Measurements from ENCODE around the gene LDB2. TPM values are rescaled to one million over a fixed set of nuclear protein-coding genes. Genes with fewer than 3 reads are reported as not detected.

The LDB2 gene
- total RNA-seq, 3 donors from 2014 or later = 4.7 to 19.9 (median 9.3) TPM

DNA sequence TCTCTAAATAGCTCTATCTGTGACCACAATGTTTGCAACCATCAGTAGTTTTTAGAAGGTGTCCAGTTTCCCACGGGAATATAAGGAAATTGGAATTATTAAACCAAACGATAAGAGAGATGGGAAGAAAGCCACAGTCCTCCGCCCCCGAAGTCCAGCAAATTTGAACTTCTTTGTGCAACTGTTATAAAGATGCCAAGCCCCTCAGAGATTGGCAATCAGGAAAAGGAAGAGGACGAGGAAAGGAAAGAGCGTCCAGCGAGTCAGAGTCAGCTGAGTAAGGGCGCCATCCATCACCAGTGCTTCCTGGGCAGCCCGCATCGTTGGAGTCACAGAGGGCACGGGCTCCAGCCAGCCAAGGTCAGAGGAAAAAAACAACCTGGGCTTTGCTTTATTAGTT is 35.7 kb downstream of the LDB2 start:
- no peak for DNase-seq
- no peak for ATAC-seq
- no peaks in the 10 kb centered on the region for H3K4me1 ChIP-seq (ENCODE audit: low read depth)
- no peak overlapping the region for H3K4me3 ChIP-seq
- H3K9me3 ChIP-seq = no peaks in the 10 kb centered on the region
- TF ChIP-seq, protein P1, sequence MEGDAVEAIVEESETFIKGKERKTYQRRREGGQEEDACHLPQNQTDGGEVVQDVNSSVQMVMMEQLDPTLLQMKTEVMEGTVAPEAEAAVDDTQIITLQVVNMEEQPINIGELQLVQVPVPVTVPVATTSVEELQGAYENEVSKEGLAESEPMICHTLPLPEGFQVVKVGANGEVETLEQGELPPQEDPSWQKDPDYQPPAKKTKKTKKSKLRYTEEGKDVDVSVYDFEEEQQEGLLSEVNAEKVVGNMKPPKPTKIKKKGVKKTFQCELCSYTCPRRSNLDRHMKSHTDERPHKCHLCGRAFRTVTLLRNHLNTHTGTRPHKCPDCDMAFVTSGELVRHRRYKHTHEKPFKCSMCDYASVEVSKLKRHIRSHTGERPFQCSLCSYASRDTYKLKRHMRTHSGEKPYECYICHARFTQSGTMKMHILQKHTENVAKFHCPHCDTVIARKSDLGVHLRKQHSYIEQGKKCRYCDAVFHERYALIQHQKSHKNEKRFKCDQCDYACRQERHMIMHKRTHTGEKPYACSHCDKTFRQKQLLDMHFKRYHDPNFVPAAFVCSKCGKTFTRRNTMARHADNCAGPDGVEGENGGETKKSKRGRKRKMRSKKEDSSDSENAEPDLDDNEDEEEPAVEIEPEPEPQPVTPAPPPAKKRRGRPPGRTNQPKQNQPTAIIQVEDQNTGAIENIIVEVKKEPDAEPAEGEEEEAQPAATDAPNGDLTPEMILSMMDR (IDR thresholded peaks at IDR 0.05) = no peak
- intact Hi-C loops (cut with DNase I, micrococcal nuclease) = no loop called here
- no peaks in the 10 kb centered on the region for H3K36me3 ChIP-seq (ENCODE audit: low read depth)

- no peaks in the 10 kb centered on the region for H3K9me3 ChIP-seq
- H3K4me1 ChIP-seq (ENCODE audit: low read depth) = no peaks in the 10 kb centered on the region
- intact Hi-C loops (cut with DNase I, micrococcal nuclease) = no loop called here
- DNase-seq (no peak), ATAC-seq (no peak)
- TF ChIP-seq, protein P1 (IDR thresholded peaks at IDR 0.05) = no peak
- no peaks in the 10 kb centered on the region for H3K36me3 ChIP-seq (ENCODE audit: low read depth)
- no peak overlapping the region for H3K4me3 ChIP-seq
These were observed 37.9 kb downstream of the LDB2 start for GRCh38 chr4:16860516-16860915.

- Histone ChIP-seq H3K36me3 (ENCODE audit: low read depth) (no peaks in the 10 kb centered on the region), H3K4me1 (ENCODE audit: low read depth) (no peaks in the 10 kb centered on the region), H3K4me3 (no peak overlapping the region), H3K9me3 (no peaks in the 10 kb centered on the region)
- ATAC-seq (no peak), DNase-seq (no peak)
- TF ChIP-seq, protein P1 (IDR thresholded peaks at IDR 0.05) = no peak
- intact Hi-C loops (cut with DNase I, micrococcal nuclease) = no loop called here
These were observed 39.4 kb downstream of the LDB2 start for GRCh38 chr4:16859031-16859430.

GRCh38 chr4:16858275-16858752 is 40.1 kb downstream of the LDB2 start:
- H3K36me3 ChIP-seq (ENCODE audit: low read depth) = no peaks in the 10 kb centered on the region
- H3K4me3 ChIP-seq = no peak overlapping the region
- no peaks in the 10 kb centered on the region for H3K4me1 ChIP-seq (ENCODE audit: low read depth)
- TF ChIP-seq, protein P1 (IDR thresholded peaks at IDR 0.05) = no peak
- no peak for DNase-seq
- intact Hi-C loops (cut with DNase I, micrococcal nuclease) = no loop called here
- ATAC-seq = no peak
- H3K9me3 ChIP-seq = no peaks in the 10 kb centered on the region

GRCh38 chr4:16857425-16857824 is 41.0 kb downstream of the LDB2 start:
- no peak for DNase-seq
- H3K4me3 ChIP-seq = no peak overlapping the region
- no peaks in the 10 kb centered on the region for H3K4me1 ChIP-seq (ENCODE audit: low read depth)
- no peaks in the 10 kb centered on the region for H3K9me3 ChIP-seq
- ATAC-seq = no peak
- H3K36me3 ChIP-seq (ENCODE audit: low read depth) = no peaks in the 10 kb centered on the region
- TF ChIP-seq, protein P1 (IDR thresholded peaks at IDR 0.05) = no peak
- intact Hi-C loops (cut with DNase I, micrococcal nuclease) = no loop called here

GRCh38 chr4:16853640-16854039 is 44.8 kb downstream of the LDB2 start:
- Histone ChIP-seq H3K36me3 (ENCODE audit: low read depth) (no peaks in the 10 kb centered on the region), H3K4me3 (no peak overlapping the region), H3K4me1 (ENCODE audit: low read depth) (no peaks in the 10 kb centered on the region), H3K9me3 (no peaks in the 10 kb centered on the region)
- intact Hi-C loops (cut with DNase I, micrococcal nuclease) = no loop called here
- TF ChIP-seq, protein P1 (IDR thresholded peaks at IDR 0.05) = no peak
- ATAC-seq (no peak), DNase-seq (no peak)

All from mucosa of descending colon (tissue), 3 donors.